ENCODE data around the gene OR6B2. TPM values are rescaled to one million over a fixed set of nuclear protein-coding genes. Genes with fewer than 3 reads are reported as not detected.

Gene OR6B2
- polyA plus RNA-seq, 1 donor: not detected

DNA sequence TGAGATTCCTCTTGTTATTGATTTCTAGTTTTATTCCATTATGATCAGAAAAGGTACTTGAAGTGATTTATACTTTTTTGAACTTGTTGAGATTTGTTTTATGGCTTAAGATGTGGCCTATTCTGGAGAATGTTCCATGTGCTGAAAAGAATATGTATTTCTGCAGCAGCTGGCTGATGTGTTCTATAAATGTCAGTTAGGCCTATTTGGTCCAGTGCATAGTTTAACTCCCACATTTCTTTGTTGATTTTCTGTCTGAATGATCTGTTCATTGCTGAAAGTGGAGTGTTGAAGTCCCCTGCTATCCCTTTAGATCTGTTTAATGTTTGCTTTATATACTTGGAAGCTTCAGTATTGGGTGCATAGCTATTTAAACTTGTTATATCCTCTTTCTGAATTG is 7.1 kb upstream of the OR6B2 start:
- DNase-seq: no peak

DNA sequence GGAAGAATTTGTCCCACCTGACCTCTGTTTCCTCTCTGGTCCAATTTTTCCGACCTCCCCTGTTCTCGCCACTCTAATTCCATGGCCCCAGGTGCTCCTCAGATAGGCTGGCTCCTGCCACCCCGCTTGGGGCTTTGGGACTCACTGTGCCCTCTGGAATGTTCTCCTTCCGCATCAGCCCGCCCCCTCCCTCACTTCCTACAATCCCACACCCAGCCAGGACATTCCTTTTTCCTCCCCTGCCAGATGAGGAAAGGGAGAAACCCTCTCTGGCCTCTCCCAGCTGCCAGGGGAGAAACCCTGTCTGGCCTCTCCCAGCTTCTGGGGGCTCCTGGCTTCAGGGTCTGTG is 3.1 kb upstream of the OR6B2 start:
- no peak for DNase-seq

GRCh38 chr2:240032406-240033329 is 2.4 kb upstream of the OR6B2 start:
- DNase-seq: no peak

DNA sequence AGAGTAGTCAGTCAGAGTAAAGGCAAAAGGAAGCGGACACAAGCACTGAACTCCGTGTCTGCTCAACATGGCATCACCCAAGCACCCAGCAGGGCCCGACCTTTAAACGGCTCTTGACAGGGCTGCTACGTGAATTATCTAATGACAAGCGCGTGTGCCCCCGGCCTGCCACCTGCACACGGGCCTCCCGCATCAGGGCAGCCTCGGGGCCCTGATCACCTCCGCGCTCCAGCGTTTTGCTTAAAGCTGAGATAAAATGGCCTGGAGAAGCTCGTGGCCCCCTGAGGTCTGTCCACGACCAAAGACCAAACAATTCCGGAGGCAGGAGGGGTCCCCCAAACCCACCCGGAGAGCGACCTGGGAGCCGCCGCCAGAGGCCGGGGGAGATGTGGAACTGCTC is 5.5 kb downstream of the OR6B2 start:
- DNase-seq: peak; percentile 9

- DNase-seq: no peak
Observed at GRCh38 chr2:240023792-240024191, 6.4 kb downstream of the OR6B2 start.

DNA sequence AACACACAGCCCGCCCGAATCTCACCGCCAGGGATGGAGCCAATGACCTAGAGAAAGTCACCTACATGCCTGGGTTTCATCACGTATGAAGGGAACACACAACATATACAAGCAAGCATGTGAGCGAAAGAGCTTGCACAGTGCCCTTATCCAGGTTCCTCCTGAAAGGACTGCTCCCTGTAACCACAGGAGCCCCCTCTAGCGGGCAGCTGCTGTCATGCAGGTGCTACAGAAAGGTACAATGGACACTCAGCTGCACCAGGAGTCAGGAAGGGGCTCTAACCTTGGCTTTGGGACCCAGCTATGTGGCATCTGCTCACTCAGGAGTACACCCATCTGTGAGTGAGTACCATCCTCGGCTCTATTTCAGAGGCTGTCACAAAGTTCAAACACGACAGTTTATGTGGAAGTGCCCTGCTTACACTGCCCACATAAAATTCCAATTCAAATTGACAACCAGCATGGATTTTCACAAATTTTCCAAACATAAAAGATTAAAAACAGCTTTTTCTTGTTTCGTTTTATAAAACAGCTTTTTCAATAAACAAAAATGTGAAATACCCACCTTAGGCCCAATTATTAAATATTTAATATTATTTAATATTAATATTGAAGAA is 8.6 kb downstream of the OR6B2 start:
- DNase-seq: peak; percentile 29

- no peak for DNase-seq
Observed at GRCh38 chr2:240018071-240018750, 12.0 kb downstream of the OR6B2 start.

DNA sequence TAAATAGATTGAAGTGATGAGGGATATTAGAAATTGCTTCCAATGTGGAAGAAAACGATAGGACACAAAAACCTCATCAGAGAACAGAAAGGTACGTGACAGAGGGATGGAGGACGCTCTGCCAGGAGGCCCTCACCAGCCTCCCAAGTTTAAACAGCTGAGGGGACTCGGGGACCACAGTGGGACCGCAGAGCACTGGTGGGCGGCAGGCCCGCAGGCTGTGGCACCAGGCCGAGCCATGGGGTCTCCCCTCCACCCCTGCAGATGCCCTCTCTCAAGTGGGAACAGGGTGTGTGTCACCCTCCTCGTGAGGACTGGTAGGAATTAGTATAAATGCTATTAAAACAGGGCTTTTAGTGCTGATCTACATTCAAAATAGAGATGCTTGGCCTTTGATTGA is 15.9 kb downstream of the OR6B2 start:
- no peak for DNase-seq

- no peak for DNase-seq
Observed at GRCh38 chr2:240013343-240013742, 16.9 kb downstream of the OR6B2 start.

- DNase-seq: no peak
Observed at GRCh38 chr2:240002983-240003382, 27.2 kb downstream of the OR6B2 start.

- DNase-seq: no peak
Observed at GRCh38 chr2:240000671-240001070, 29.6 kb downstream of the OR6B2 start.

GRCh38 chr2:239997686-239998409 is 32.4 kb downstream of the OR6B2 start:
- DNase-seq: no peak

DNA sequence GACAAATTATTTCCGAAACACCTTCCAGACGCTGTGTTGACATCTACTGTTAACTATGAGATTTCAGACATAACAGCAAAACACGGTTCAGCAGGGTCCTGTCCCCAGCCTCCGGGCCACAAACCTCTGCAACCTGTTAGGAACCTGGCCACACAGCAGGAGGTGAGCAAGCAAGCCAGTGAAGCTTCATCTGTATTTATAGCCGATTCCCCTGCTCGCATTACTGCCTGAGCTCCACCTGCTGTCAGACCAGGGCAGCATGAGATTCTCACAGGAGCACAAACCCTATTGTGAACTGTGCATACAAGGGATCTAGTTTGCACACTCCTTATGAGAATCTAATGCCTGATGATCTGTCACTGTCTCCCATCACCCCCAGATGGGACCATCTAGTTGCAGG is 36.1 kb downstream of the OR6B2 start:
- no peak for DNase-seq

GRCh38 chr2:239993291-239993690 is 36.9 kb downstream of the OR6B2 start:
- no peak for DNase-seq

DNA sequence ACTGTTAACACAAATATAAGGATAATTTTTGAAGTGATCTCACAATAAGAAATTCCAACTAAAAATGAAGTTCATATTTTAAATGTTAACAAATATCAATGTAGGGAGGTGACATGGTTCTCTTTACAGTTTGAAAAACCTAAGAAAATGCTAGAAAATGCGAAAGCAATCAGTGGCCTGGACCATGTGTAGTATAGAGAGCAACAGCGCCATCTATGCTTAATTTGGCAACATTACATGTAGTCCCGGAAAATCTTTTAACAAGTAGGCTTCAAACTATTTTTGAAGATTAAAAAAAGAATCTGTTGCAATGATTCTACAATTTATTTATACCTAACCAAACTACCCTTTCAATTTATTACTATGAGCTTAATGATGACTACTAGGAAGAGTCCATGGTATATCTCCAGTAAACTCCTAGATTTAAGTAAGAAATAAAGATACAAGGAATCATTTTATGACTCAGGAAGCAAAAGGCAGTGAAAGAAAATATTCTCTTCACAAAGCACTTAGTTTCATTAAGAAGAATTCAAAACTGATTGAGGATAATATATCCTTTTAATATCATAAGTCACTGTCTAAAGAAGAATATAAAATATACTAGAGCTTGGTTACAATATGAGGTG is 38.4 kb downstream of the OR6B2 start:
- DNase-seq: peak; percentile 49

DNA sequence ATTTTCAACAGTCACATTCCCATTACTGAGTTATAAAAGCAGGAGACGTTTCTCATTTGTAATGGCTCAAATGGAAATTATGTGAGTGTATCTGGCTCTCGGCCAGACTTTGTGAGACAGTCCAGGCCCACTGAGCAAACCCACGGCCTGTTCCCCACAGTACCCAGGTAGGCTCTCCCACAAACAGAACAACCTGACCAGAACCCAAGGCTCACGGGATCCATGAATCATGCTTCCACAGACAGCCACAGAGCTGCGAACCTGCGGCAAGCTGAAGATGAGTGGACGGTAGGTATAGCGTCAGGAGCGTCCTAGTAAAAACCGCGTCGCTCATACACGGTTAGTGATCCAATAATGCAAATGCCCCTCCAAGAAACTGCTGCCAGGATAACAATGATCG is 39.3 kb downstream of the OR6B2 start:
- peak; percentile 8 for DNase-seq

- DNase-seq: no peak
Observed at GRCh38 chr2:239985356-239985755, 44.9 kb downstream of the OR6B2 start.

DNA sequence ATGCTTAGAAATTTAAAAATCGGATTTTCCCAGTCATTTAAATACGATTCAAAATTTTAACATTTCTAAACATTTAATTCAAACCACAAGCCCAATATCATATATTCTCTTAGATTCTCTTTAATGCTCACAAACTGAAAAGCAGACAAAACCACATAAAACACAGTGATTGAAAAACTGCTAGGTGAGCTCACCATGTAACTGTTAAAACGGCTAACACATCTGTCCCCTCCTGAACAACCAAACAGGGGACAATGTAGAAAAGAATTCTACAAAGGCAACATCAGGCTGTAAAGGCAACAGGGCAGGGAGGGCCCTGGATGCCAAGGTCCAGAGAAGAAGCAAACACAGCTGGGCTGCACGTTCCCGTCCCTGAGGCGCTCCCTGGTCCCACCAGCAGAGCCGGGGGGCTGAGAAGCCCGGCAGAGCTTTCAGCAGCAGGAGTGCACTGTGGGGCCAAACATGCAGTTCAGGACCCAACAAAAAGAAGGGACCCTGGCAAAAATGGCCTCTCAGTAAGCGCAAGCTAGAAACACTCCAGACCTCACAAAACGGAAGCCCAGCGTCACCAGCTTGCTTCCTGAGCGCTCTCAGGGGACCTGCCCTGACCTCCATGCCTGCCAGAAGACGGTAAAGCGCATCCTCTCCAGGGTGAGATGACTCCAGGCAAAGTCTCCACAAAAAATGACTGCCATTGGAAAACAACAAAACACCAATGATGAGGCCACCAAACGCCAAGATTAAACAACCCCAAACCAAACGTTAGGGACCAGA is 45.6 kb downstream of the OR6B2 start:
- no peak for DNase-seq

DNA sequence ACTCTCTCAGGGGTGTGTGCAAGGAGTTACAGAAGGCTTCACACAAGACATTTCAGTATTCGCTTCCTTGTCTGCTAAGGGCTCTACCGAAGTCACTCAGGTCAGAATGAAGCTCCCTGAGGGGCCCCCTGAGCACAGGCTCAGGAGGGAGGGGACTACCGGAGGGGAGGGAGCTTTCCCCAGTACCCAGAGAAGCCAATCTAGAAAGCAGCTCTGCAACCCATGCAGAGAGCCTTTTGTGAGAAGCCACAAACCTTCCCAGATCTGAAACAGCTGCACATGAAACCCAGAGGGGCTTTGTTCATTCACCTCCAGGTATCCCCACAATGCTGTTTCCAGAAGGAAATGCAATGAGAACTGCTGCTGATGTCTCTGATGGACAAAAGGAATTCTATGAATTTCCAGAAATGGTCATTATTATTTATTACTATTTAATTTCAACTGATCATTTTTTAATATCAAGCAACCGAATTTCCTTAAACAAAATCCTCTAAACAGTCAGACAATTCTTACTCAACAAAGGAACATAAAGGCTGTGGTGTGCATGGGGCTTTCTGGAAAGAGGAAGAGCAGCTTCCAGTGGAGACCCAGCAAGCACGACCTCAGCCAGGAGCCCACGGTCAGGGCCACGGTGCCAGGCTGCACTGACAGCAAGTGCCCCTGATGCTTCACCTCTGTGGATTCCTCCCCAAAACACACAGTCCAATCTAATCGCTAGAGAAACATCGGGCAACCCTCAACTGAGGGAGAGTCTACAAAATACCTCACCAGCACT is 47.0 kb downstream of the OR6B2 start:
- DNase-seq: no peak

All from hindlimb muscle (tissue), 1 donor.